ENCODE data around the gene CNIH2. TPM values are rescaled to one million over a fixed set of nuclear protein-coding genes. Genes with fewer than 3 reads are reported as not detected.

Gene CNIH2
- total and polyA plus RNA-seq, 9 of the 15 experiments (the other 6 are each of a cell fraction or from before 2014, with no cell fraction given) = 0.26 to 0.89 (median 0.40) TPM; not detected in 4

DNA sequence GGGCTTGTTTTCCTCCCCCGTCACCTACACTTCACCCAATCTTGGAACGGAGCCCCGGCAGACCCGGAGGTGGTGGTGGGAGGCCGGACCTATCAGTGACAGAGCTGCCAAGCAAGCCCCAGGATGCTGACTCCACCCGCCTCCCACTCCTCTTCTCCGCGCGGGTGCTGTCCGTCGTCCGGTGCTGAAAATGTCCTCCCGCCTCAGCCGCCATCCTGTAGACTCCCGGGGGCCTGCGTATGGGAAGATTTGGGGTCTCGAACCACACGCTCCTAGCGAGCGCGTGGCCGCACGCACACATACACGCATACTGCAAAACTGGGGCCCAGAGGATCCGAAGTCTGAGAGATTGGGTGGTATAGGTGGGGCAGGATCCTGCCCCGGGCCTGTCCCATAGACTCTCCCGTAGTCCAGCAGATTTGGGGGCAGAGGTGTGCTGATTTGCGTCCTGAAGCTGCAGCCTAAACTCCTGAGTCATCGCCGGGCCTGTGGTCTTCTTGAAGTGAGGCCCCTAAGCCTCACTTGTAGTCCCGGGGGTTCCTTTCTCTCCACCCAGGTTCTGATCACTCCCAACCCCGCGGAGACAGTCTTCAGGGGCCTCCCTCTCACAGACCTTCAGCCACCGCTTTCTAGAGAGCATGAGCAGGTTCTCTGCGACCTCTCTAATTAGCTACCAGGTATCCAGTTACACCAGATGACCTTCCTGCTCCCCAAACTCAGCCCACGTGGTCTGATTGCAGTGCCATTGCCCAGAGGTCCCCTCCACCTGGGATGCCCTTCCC is 11.8 kb downstream of the CNIH2 start (continued):
- TF ChIP-seq, protein P1, sequence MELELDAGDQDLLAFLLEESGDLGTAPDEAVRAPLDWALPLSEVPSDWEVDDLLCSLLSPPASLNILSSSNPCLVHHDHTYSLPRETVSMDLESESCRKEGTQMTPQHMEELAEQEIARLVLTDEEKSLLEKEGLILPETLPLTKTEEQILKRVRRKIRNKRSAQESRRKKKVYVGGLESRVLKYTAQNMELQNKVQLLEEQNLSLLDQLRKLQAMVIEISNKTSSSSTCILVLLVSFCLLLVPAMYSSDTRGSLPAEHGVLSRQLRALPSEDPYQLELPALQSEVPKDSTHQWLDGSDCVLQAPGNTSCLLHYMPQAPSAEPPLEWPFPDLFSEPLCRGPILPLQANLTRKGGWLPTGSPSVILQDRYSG (tag; conservative IDR thresholded peaks at IDR 0.05; ENCODE audit: low read depth) = peak; percentile 56; the same call in 1 of the 2 replicates
- TF ChIP-seq ZNF79 (CRISPR knock-in tag; IDR thresholded peaks at IDR 0.05; ENCODE audit: low read depth) = no peak
- TF ChIP-seq, protein P2, sequence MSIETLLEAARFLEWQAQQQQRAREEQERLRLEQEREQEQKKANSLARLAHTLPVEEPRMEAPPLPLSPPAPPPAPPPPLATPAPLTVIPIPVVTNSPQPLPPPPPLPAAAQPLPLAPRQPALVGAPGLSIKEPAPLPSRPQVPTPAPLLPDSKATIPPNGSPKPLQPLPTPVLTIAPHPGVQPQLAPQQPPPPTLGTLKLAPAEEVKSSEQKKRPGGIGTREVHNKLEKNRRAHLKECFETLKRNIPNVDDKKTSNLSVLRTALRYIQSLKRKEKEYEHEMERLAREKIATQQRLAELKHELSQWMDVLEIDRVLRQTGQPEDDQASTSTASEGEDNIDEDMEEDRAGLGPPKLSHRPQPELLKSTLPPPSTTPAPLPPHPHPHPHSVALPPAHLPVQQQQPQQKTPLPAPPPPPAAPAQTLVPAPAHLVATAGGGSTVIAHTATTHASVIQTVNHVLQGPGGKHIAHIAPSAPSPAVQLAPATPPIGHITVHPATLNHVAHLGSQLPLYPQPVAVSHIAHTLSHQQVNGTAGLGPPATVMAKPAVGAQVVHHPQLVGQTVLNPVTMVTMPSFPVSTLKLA (conservative IDR thresholded peaks at IDR 0.05) = peak in 1 of 2 experiments; percentile 93; a peak in 3 of 4 replicates
- TF ChIP-seq NBN (IDR thresholded peaks at IDR 0.05; ENCODE audit: low read depth) = peak; percentile 48; the same call in 1 of the 2 replicates
- TF ChIP-seq, protein P3, sequence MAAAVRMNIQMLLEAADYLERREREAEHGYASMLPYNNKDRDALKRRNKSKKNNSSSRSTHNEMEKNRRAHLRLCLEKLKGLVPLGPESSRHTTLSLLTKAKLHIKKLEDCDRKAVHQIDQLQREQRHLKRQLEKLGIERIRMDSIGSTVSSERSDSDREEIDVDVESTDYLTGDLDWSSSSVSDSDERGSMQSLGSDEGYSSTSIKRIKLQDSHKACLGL (CRISPR knock-in tag; IDR thresholded peaks at IDR 0.05; ENCODE audit: borderline replicate concordance, poor library complexity, severe bottlenecking) = no peak
- TF ChIP-seq MAFG (tag; conservative IDR thresholded peaks at IDR 0.05) = no peak
- TF ChIP-seq HCFC1 (IDR thresholded peaks at IDR 0.05; ENCODE audit: low read depth, low read length) = 0 out of 2 replicates have a peak, but pooled peaks have one; percentile 2
- peak; percentile 84; the same call in 1 of the 2 replicates for TF ChIP-seq ZNF282 (CRISPR knock-in tag; IDR thresholded peaks at IDR 0.05)
- no peak for TF ChIP-seq KDM5B (IDR thresholded peaks at IDR 0.05; ENCODE audit: insufficient replicate concordance, low read depth, low read length)
- TF ChIP-seq RNF2 (IDR thresholded peaks at IDR 0.05) = no peak
- peak; percentile 98 for TF ChIP-seq PRMT5 (CRISPR knock-in tag; IDR thresholded peaks at IDR 0.05)
- TF ChIP-seq, protein P4, sequence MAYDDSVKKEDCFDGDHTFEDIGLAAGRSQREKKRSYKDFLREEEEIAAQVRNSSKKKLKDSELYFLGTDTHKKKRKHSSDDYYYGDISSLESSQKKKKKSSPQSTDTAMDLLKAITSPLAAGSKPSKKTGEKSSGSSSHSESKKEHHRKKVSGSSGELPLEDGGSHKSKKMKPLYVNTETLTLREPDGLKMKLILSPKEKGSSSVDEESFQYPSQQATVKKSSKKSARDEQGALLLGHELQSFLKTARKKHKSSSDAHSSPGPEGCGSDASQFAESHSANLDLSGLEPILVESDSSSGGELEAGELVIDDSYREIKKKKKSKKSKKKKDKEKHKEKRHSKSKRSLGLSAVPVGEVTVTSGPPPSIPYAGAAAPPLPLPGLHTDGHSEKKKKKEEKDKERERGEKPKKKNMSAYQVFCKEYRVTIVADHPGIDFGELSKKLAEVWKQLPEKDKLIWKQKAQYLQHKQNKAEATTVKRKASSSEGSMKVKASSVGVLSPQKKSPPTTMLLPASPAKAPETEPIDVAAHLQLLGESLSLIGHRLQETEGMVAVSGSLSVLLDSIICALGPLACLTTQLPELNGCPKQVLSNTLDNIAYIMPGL (CRISPR knock-in tag; IDR thresholded peaks at IDR 0.05) = no peak; the same call in 1 of the 2 replicates
- TF ChIP-seq, protein P5, sequence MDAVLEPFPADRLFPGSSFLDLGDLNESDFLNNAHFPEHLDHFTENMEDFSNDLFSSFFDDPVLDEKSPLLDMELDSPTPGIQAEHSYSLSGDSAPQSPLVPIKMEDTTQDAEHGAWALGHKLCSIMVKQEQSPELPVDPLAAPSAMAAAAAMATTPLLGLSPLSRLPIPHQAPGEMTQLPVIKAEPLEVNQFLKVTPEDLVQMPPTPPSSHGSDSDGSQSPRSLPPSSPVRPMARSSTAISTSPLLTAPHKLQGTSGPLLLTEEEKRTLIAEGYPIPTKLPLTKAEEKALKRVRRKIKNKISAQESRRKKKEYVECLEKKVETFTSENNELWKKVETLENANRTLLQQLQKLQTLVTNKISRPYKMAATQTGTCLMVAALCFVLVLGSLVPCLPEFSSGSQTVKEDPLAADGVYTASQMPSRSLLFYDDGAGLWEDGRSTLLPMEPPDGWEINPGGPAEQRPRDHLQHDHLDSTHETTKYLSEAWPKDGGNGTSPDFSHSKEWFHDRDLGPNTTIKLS (IDR thresholded peaks at IDR 0.05; ENCODE audit: borderline replicate concordance, low read depth) = peak; percentile 96
- TF ChIP-seq TOE1 (IDR thresholded peaks at IDR 0.05; ENCODE audit: borderline replicate concordance) = no peak; the same call in 1 of the 2 replicates
- TF ChIP-seq TOE1 (CRISPR knock-in tag; IDR thresholded peaks at IDR 0.05; ENCODE audit: borderline replicate concordance, low read depth) = peak; percentile 96
- no peak for TF ChIP-seq BMI1 (IDR thresholded peaks at IDR 0.05; ENCODE audit: low read length)
- TF ChIP-seq DMBX1 (CRISPR knock-in tag; IDR thresholded peaks at IDR 0.05; ENCODE audit: borderline replicate concordance) = peak; percentile 84
- TF ChIP-seq, protein P6, sequence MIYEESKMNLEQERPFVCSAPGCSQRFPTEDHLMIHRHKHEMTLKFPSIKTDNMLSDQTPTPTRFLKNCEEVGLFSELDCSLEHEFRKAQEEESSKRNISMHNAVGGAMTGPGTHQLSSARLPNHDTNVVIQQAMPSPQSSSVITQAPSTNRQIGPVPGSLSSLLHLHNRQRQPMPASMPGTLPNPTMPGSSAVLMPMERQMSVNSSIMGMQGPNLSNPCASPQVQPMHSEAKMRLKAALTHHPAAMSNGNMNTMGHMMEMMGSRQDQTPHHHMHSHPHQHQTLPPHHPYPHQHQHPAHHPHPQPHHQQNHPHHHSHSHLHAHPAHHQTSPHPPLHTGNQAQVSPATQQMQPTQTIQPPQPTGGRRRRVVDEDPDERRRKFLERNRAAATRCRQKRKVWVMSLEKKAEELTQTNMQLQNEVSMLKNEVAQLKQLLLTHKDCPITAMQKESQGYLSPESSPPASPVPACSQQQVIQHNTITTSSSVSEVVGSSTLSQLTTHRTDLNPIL (CRISPR knock-in tag; IDR thresholded peaks at IDR 0.05) = no peak

Data from K562 (cell line).